ENCODE data around the gene RNF31.
"Not testable (repeated sequence)": the region's sequence is repeated elsewhere in the genome, so short reads cannot be mapped to it uniquely, and the experiment has no call there.

Gene RNF31

DNA sequence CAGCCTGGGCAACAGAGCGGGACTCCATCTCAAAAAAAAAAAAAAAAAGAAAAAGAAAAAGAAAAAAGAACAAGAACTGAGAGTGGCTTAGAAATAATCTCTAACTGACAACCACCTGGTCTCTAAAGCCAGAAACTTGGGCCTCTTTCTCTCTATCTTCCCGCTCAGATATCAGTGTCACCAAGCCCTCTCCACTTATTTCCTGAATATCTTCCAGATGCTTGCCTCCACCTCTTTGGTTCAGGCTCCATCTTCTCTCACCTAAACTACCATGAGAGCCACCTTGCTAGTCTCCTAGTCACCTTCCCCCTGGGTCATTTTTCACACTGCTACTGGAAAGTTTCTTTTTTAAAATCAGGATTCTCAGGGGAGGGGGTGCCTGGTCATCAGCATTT is 49.8 kb downstream of the RNF31 start:
- in situ Hi-C loops (cut with MboI; ENCODE audit: low sequenced_read_pairs), result no loop called here

DNA sequence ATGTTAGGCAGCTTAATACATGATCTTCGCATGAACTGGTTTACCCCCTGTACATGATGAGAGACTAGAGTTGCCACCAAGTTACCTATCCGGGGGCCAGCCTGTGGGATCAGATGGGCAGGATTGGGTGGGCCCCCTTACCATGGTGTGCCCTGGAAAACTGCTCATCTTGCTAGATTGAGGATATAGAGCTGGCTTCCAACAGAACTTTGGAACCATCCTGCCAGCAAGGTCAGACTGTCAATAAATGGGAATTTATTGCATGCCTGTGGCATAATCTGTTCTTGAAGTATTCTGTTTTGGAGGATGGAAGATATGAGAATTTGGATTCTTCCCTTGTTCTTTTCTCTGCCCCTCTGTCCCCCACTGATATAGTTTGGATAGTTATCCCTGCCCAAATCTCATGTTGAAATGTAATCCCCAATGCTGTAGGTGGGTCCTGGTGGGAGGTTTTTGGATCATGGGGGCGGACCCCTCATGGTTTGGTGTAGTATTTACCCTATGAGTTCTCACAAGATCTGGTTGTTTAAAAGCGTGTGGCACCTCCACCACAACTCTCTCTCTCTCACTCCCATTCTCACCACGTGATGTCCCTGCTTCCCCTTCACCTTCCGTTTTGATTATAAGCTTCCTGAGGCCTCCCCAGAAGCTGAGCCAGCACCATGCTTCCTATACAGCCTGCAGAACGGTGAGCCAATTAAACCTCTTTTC is 51.7 kb downstream of the RNF31 start:
- in situ Hi-C loops (cut with MboI; ENCODE audit: low sequenced_read_pairs), result no loop called here

DNA sequence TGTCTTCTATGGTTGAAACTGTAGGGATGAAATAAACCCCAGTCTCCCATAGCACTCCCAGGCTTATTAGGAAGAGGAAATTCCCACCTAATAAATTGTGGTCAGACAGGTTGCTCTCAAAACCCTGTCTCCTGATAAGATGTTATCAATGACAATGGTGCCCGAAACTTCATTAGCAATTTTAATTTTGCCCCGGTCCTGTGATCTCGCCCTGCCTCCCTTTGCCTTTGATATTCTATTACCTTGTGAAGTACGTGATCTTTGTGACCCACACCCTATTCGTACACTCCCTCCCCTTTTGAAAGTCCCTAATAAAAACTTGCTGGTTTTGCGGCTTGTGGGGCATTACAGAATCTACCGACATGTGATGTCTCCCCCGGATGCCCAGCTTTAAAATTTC is 55.2 kb downstream of the RNF31 start:
- in situ Hi-C loops (cut with MboI; ENCODE audit: low sequenced_read_pairs), result not testable (repeated sequence)

DNA sequence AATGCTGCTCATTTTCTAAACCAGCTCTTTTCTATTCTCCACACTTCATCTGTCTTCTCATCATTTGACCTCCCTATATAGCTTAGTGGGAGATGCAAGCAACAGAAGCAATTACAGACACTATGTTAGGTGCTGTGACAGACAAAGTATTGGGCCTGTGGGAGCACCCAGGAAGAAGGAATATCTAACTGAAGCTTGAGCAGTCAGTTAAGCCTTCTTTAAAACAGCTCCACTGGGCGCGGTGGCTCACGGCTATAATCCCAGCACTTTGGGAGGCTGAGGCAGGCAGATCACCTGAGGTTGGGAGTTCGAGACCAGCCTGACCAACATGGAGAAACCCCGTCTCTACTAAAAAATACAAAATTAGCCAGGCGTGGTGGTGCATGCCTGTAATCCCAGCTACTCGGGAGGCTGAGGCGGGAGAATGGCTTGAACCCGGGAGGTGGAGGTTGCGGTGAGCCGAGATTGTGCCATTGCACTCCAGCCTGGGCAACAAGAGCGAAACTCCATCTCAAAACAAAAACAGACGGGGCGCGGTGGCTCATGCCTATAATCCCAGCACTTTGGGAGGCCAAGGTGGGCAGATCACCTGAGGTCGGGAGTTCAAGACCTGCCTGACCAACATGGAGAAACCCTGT is 56.1 kb downstream of the RNF31 start:
- in situ Hi-C loops (cut with MboI; ENCODE audit: low sequenced_read_pairs), result not testable (repeated sequence)

DNA sequence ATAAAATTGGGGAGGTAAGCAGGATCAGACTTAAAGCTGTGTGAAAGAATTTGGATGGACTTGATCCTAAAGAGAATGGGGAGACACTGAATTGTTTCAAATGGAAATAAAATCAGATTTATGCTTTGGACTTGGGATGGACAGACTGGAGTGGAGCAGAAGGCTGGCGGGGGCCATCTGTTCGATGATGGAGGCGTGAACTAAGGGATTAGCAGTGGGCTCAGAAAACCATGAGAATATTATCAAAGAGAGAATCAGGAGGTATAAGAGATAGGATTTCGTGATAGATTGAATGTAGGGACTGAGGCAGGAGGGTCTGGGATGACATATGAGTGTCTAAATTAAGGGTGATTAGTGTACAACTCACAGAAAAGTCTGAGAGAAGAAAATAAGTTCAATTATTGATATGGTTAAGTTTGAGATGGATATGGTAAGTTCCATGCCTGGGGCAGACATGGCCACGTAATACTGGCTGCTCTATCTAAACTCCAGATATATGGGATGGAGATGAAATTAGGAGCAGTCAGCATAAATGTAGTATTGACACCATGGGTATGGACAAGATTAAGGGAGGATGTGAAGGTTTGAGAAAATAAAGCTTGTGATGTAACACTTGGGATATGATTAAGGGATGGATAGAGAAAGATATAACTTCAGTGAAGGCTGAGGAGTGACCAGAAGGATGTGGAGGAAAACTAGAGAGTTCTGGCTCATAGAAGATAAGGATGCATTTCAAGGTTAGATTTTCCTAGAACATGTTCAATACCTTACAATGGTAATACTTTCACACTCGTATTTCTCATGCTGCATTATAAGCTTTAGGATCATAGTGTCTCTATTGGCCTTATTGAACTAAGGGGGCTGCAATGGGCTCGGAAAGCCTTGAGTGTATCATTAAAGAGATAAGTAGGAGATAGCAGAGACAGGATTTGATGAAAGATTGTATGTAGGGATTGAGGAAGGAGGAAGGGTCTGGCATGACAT is 57.2 kb downstream of the RNF31 start:
- in situ Hi-C loops (cut with MboI; ENCODE audit: low sequenced_read_pairs), result no loop called here

DNA sequence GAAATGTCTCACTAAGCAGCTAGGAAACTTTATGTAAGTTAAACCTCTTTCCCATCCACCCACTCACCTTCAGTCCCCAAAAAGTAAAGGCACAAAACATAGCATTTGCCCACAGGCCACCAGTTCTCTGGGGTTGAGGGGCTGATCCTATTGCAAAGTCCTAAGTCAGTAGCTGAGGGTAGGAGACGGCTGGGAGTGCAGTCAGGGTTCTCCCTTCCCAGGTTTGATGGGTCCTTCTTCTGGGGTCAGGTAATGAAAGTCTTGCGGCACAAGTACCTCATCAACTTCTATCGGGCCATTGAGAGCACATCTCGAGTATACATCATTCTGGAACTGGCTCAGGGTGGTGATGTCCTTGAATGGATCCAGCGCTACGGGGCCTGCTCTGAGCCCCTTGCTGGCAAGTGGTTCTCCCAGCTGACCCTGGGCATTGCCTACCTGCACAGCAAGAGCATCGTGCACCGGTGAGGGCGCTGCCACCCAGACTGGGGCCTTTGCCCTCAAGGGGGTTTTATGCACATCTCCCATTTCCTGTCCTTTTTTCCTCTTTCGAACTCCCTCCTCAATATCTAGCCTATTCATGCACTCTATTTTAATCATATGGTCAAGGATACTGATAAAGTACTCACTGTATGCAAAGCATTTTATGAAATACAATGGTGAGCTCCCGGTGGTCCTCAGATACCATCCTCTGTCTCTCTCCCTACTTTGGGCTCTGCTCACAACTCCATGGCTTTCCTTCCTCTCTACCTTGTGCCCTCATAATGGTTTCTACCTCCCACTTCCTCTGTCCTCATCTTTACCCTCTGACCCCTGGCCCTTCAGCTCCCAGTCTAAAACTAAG is 59.2 kb downstream of the RNF31 start:
- in situ Hi-C loops (cut with MboI; ENCODE audit: low sequenced_read_pairs), result no loop called here

DNA sequence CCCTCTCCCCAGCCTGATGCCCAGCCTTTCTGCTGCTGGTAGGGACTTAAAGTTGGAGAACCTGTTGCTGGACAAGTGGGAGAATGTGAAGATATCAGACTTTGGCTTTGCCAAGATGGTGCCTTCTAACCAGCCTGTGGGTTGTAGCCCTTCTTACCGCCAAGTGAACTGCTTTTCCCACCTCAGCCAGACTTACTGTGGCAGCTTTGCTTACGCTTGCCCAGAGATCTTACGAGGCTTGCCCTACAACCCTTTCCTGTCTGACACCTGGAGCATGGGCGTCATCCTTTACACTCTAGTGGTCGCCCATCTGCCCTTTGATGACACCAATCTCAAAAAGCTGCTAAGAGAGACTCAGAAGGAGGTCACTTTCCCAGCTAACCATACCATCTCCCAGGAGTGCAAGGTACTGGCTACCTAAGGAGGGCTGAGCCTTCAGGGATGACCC is 59.8 kb downstream of the RNF31 start:
- in situ Hi-C loops (cut with MboI; ENCODE audit: low sequenced_read_pairs), result no loop called here

DNA sequence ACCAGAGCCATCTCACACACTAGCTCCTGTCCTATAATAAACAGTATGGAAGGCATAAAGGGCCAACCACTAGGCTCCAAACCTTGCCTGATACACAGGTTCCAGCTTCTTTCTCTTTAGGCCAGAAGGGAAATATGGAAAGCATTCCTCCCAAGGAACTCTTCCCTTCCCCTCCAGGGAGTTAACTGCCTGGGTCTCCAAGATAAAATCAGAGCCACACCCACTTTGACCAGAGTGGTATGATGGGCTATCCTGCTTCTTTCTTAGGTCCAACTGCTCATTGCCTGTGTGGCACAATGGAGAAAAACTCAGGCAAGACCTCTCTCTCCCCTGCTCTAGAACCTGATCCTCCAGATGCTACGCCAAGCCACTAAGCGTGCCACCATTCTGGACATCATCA is 60.3 kb downstream of the RNF31 start:
- in situ Hi-C loops (cut with MboI; ENCODE audit: low sequenced_read_pairs), result no loop called here
